Mesothelial cell of epicardium (in vitro differentiated cells): Measurements from ENCODE around the gene OR1S1. TPM values are rescaled to one million over a fixed set of nuclear protein-coding genes. Genes with fewer than 3 reads are reported as not detected.

Experiments
- DNase-seq, 2 experiments: peaks; one replicate each; pipeline ENCODE4 v3.0.0; 2021; ENCODE audit warnings: low spot score in 2 of 2; ENCODE audit not compliant: unreplicated experiment in 2 of 2
- H3K27ac Mint-ChIP-seq: 2 replicates; pipeline ENCODE4 v1.8.0; 2021; ENCODE audit warnings: mixed read lengths
- H3K27me3 Mint-ChIP-seq: 2 replicates; pipeline ENCODE4 v1.8.0; 2021; ENCODE audit warnings: low read depth, mixed read lengths
- H3K36me3 Mint-ChIP-seq: 2 replicates; pipeline ENCODE4 v1.8.0; 2021; ENCODE audit warnings: mixed read lengths
- H3K4me1 Mint-ChIP-seq: 2 replicates; pipeline ENCODE4 v1.8.0; 2021; ENCODE audit warnings: mixed read lengths
- H3K4me3 Mint-ChIP-seq: 2 replicates; pipeline ENCODE4 v1.8.0; 2021; ENCODE audit warnings: mild to moderate bottlenecking, moderate library complexity, mixed read lengths
- H3K9me3 Mint-ChIP-seq: 2 replicates; pipeline ENCODE4 v1.8.0; 2021; ENCODE audit warnings: mixed read lengths
- CTCF ChIP-seq: fragments of 200-600 bp; sonication (generic); IDR thresholded peaks from one replicate; pipeline ENCODE4 v1.5.0; 2021; ENCODE audit warnings: antibody characterized with exemption; ENCODE audit not compliant: unreplicated experiment
- total RNA-seq: library from RNA; stranded (reverse); gene quantifications from 3 replicates; pipeline ENCODE4 v1.2.1, GENCODE V29; 2021

Gene OR1S1
- total RNA-seq, 1 donor from 2014 or later: not detected

- Mint-ChIP-seq H3K4me1 (no peaks in the 10 kb centered on the region), H3K27ac (no peak overlapping the region), H3K4me3 (no peak overlapping the region), H3K27me3 (no peaks in the 10 kb centered on the region), H3K36me3 (no peaks in the 10 kb centered on the region), H3K9me3 (peaks cover 53% of the 10 kb centered on the region)
- no peak for DNase-seq
- no peak for TF ChIP-seq CTCF
Observed at GRCh38 chr11:58199271-58199670, 13.2 kb upstream of the OR1S1 start.

- Mint-ChIP-seq H3K27me3 (no peaks in the 10 kb centered on the region), H3K27ac (no peak within 1 kb of the TSS)
Observed at GRCh38 chr11:58204042-58204441, 8.5 kb upstream of the OR1S1 start, which contains the start of gene OR1S2. Gene OR1S2 (minus strand): TSS chr11:58204142. CDS start chr11:58204142, 0 bp downstream.

GRCh38 chr11:58216476-58216875 lies 4.0 kb downstream of the OR1S1 start:
- Mint-ChIP-seq H3K4me1 (no peaks in the 10 kb centered on the region), H3K27me3 (no peaks in the 10 kb centered on the region), H3K4me3 (no peak overlapping the region), H3K36me3 (no peaks in the 10 kb centered on the region), H3K9me3 (peaks cover 2% of the 10 kb centered on the region), H3K27ac (no peak overlapping the region)
- DNase-seq: no peak
- no peak for TF ChIP-seq CTCF

More at GRCh38 chr11:58204042-58204441, 8.5 kb upstream of the OR1S1 start, which contains the start of gene OR1S2:
- Mint-ChIP-seq H3K4me1 (no peaks in the 10 kb centered on the region), H3K4me3 (no peak within 1 kb of the TSS), H3K36me3 (no peaks in the 10 kb centered on the region), H3K9me3 (peaks cover 23% of the 10 kb centered on the region)
- no peak for DNase-seq
- TF ChIP-seq CTCF: no peak

- Mint-ChIP-seq H3K4me3 (no peak overlapping the region), H3K9me3 (no peaks in the 10 kb centered on the region), H3K27me3 (no peaks in the 10 kb centered on the region), H3K36me3 (no peaks in the 10 kb centered on the region), H3K27ac (no peak overlapping the region), H3K4me1 (no peaks in the 10 kb centered on the region)
- DNase-seq: no peak
- no peak for TF ChIP-seq CTCF
Observed at GRCh38 chr11:58222721-58223120, 10.2 kb downstream of the OR1S1 start.

- DNase-seq: no peak
- Mint-ChIP-seq H3K9me3 (no peaks in the 10 kb centered on the region), H3K27me3 (no peaks in the 10 kb centered on the region), H3K4me3 (no peak overlapping the region), H3K27ac (no peak overlapping the region), H3K4me1 (no peaks in the 10 kb centered on the region), H3K36me3 (no peaks in the 10 kb centered on the region)
- no peak for TF ChIP-seq CTCF
Observed at GRCh38 chr11:58227956-58228615, 15.6 kb downstream of the OR1S1 start.

- no peak for TF ChIP-seq CTCF
- no peaks in the 10 kb centered on the region for H3K27me3 Mint-ChIP-seq
- no peaks in the 10 kb centered on the region for H3K36me3 Mint-ChIP-seq
- no peaks in the 10 kb centered on the region for H3K4me1 Mint-ChIP-seq
- no peak overlapping the region for H3K4me3 Mint-ChIP-seq
- DNase-seq: no peak
- H3K9me3 Mint-ChIP-seq: peaks cover 56% of the 10 kb centered on the region
- no peak overlapping the region for H3K27ac Mint-ChIP-seq
Observed at GRCh38 chr11:58243954-58244353, 31.4 kb downstream of the OR1S1 start.
